H1 (cell line): ENCODE measurements around the gene FAM227B. TPM values are rescaled to one million over a fixed set of nuclear protein-coding genes. Genes with fewer than 3 reads are reported as not detected.

ENCODE experiments used
- ZNF274 ChIP-seq: IDR thresholded peaks from 2 replicates; pipeline ENCODE4 v1.7.0; 2012; ENCODE audit warnings: low read length, borderline replicate concordance; ENCODE audit errors: extremely low read depth
- polyA plus RNA-seq, 7 experiments: library from polyadenylated mRNA; depleted of rRNA in 3 of 7; stranded (reverse) in 5 of 7; unstranded in 2 of 7; fragments of >200 nt in 5 of 7; fragments of 200-250 nt in 2 of 7; gene quantifications; 1 replicate in 5 of 7; 2 replicates in 1 of 7; 4 replicates in 1 of 7; pipeline versions ENCODE4 v1.2.1 to v1.2.3, GENCODE V29; 2011 to 2013; ENCODE audit warnings: missing spikeins in 2 of 7, mixed read lengths in 2 of 7
- total RNA-seq: library from RNA; stranded (reverse); fragmentation: NEBNext Ultra II Directional; extraction: Animal tissue kit (Norgen Biotek cat#: 25700); gene quantifications from 2 replicates; pipeline ENCODE4 v1.2.1, GENCODE V29; 2021

Gene FAM227B
- total and polyA plus RNA-seq, 2 of the 8 experiments (the other 6 are each of a cell fraction or from before 2014, with no cell fraction given): 4.0 to 6.5 TPM

DNA sequence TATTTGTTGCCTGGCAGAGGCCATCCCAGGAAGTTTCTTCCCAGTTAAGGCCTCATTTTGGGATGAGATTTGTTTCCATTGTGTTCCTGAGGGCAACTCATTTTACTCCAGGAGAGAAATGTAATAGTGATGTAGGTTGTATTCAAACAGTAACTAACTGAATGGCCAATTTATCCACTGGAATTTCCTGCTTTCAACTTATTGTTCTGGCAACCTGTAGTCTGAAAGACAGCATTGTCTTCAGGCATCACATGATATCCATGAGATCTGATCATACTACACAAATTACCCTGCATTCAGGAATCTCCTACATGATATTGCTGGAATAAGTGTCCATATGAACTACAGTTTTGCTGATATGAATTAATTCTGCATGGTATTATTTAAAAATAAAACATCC is 277.1 kb downstream of the FAM227B start (continued):
- TF ChIP-seq ZNF274: no peak
- TF ChIP-seq, all 59 proteins: peak for 0
